Heart right ventricle (tissue), 16 donors: ENCODE results near the gene CSRP1. TPM values are rescaled to one million over a fixed set of nuclear protein-coding genes. Genes with fewer than 3 reads are reported as not detected.

Experiments
- ATAC-seq, 8 donors: fragments of 200-7000 bp; cut with Tn5 transposase; one replicate each; pipeline ENCODE4 v1.9.1; 2020; ENCODE audit warnings: mild to moderate bottlenecking in 8 of 8, moderate library complexity in 8 of 8, moderate number of reproducible peaks in 1 of 8
- DNase-seq, 2 donors: peaks; one replicate each; pipeline ENCODE4 v3.0.0-alpha.2; 2020
- H3K27ac ChIP-seq, 10 donors: fragments of 200-600 bp; sonication (generic) in 2 of 10; one replicate each; pipeline versions ENCODE4 v1.5.0 to v1.8.0; 2020 to 2022; ENCODE audit warnings: mild to moderate bottlenecking in 3 of 10
- H3K27me3 ChIP-seq, 7 donors: fragments of 200-600 bp; one replicate each; pipeline ENCODE4 v1.8.0; 2021 to 2022; ENCODE audit warnings: mild to moderate bottlenecking in 2 of 7
- H3K36me3 ChIP-seq, 9 donors: fragments of 200-600 bp; sonication (generic) in 1 of 9; one replicate each; pipeline versions ENCODE4 v1.5.0 to v1.8.0; 2020 to 2022; ENCODE audit warnings: mild to moderate bottlenecking in 2 of 9
- H3K4me1 ChIP-seq, 9 donors: fragments of 200-600 bp; sonication (generic) in 1 of 9; one replicate each; pipeline versions ENCODE4 v1.5.0 to v1.8.0; 2020 to 2022; ENCODE audit warnings: mild to moderate bottlenecking in 4 of 9
- H3K4me3 ChIP-seq, 10 donors: fragments of 200-600 bp; sonication (generic) in 2 of 10; one replicate each; pipeline versions ENCODE4 v1.5.0 to v1.8.0; 2020 to 2022; ENCODE audit warnings: mild to moderate bottlenecking in 7 of 10, moderate library complexity in 2 of 10
- H3K9me3 ChIP-seq, 11 donors: fragments of 200-600 bp in 10 of 11; sonication (generic) in 2 of 11; one replicate each; pipeline versions ENCODE4 v1.5.0 to v1.8.0; 2013 to 2022; ENCODE audit warnings: mild to moderate bottlenecking in 2 of 11, control low read depth in 1 of 11, moderate library complexity in 1 of 11
- CTCF ChIP-seq, 9 donors: fragments of 200-600 bp; sonication (generic) in 2 of 9; IDR thresholded peaks; one replicate each; pipeline versions ENCODE4 v1.5.0 to v1.8.0; 2021 to 2022; ENCODE audit warnings: antibody characterized with exemption in 9 of 9, mild to moderate bottlenecking in 5 of 9, moderate library complexity in 1 of 9
- WGBS, 2 donors: extraction: QIAGEN DNeasy Blood & Tissue Kit; methylation state at CpG; one replicate each; pipeline ENCODE4 v1.1.7; 2013; ENCODE audit warnings: inconsistent platforms in 1 of 2; 5-methylcytosine and 5-hydroxymethylcytosine counted together
- intact Hi-C, 10 donors: fragments of 100-400 bp; cut with DNase I; formaldehyde crosslinking; loops; one replicate each; pipeline versions ENCODE4 v1.11.1 to v1.14.2; 2022
- polyA plus RNA-seq, 2 donors: library from polyadenylated mRNA; stranded (reverse); fragments of 200-250 nt; gene quantifications; one replicate each; pipeline ENCODE4 v1.2.3, GENCODE V29; 2013
- total RNA-seq, 10 donors: library from RNA; stranded (reverse); fragmentation: NEBNext Ultra II Directional in 3 of 10; extraction: Animal tissue kit (Norgen Biotek cat#: 25700) in 3 of 10; gene quantifications; one replicate each; pipeline versions ENCODE4 v1.2.1 to v1.2.4, GENCODE V29; 2021 to 2023
- donor health status: Arrhythmogenic right ventricular cardiomyopathy.
- donor health status: ischemic (EF 13 %, LVEDD 7.1; RV severe dilation, severe dysfunction).
- donor health status: healthy with polysubstance abuse.
- donor health status: DM: no; HTN: yes; CAD: no.
- donor health status: DM: no; HTN: no; CAD: no.
- donor health status: ischemic (EF 25% LVEDD 6.9; RV normal size, moderate dysfunction).
- donor health status: ischemic (EF 25% LVEDD 5.7; RV mildly dilated, moderate dysfunction).
- donor health status: healthy.
- donor health status: DM: yes; HTN: yes; CAD: no.
- donor health status: Ischemic cardiomyopathy.
- donor health status: ischemic (EF 35%, LVEDD 5.7; RV mildly dilated, moderate dysfunction).
- donor health status: nonischemic (EF 11% LVEDD 7.7; RV severe dilation, severe dysfunction).
- donor health status: DM: yes; HTN: yes; CAD: no.
- donor health status: PGD.
- donor health status: ischemic (EF 29% LVEDD 5.4; RV normal size, mild dysfunction).
- donor health status: nonischemic (EF 23%, LVEDD 6.1; RV moderate dilation, normal function).

Gene CSRP1
- total and polyA plus RNA-seq, 12 donors: 48.1 to 104 (median 67.7) TPM

DNA sequence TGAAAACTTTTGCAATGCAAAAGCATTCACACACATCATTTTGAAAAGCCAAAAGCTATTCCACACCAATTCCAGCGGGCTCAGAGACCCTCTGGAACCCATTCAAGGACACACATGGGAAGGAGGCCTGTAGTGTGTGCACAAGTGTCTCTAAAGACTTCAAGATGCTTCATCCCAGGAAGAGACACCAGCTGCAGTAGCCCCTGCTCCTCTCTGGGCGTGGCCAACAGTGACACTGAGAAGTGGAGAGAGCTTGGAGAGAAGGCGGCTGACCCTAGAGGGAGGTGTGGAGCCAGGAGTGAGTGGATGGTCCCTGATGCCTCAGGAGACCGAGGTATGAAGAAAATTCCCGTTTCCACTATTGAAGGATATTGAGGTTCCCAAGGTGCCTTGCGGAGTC is 70.5 kb downstream of the CSRP1 start:
- Histone ChIP-seq H3K4me1 (peaks cover 0 to 12% (median 10%) of the 10 kb centered on the region in 9 donors), H3K27ac (no peak overlapping the region), H3K27me3 (peaks cover 0 to 4% (median 0%) of the 10 kb centered on the region in 7 donors), H3K36me3 (no peaks in the 10 kb centered on the region), H3K9me3 (peaks cover 0 to 3% (median 0%) of the 10 kb centered on the region in 11 donors), H3K4me3 (no peak overlapping the region)
- TF ChIP-seq CTCF (IDR thresholded peaks at IDR 0.05): peak in 1 of 9 donors; percentile 8
- ATAC-seq: peak in 6 of 8 donors; percentile 24 to 63 (median 31)
- no peak for DNase-seq
- intact Hi-C loops: loop anchor here in 1 of 10 donors (5.0 kb wide), 1 partner anchor 41 kb away; no protein-coding TSS in a partner anchor
- 56 to 62% methylated on average over 6 of the region's 6 CpGs for WGBS, 2 donors

GRCh38 chr1:201434266-201434665 is 72.7 kb downstream of the CSRP1 start:
- no peak overlapping the region for H3K4me3 ChIP-seq
- 84 to 94% methylated on average over 3 of the region's 3 CpGs for WGBS, 2 donors
- peaks cover 0 to 19% (median 10%) of the 10 kb centered on the region in 9 donors for H3K4me1 ChIP-seq
- no peak overlapping the region for H3K27ac ChIP-seq
- TF ChIP-seq CTCF (IDR thresholded peaks at IDR 0.05): no peak
- H3K9me3 ChIP-seq: no peaks in the 10 kb centered on the region
- no peaks in the 10 kb centered on the region for H3K36me3 ChIP-seq
- H3K27me3 ChIP-seq: peaks cover 0 to 4% (median 0%) of the 10 kb centered on the region in 7 donors
- intact Hi-C loops: no loop called here
- no peak for ATAC-seq
- no peak for DNase-seq

- Histone ChIP-seq H3K4me1 (peaks cover 0 to 19% (median 10%) of the 10 kb centered on the region in 9 donors), H3K27ac (no peak overlapping the region), H3K27me3 (peaks cover 0 to 4% (median 0%) of the 10 kb centered on the region in 7 donors), H3K36me3 (no peaks in the 10 kb centered on the region), H3K9me3 (no peaks in the 10 kb centered on the region), H3K4me3 (no peak overlapping the region)
- 89 to 91% methylated on average over 6 of the region's 6 CpGs for WGBS, 2 donors
- no peak for ATAC-seq
- TF ChIP-seq CTCF (IDR thresholded peaks at IDR 0.05): no peak
- intact Hi-C loops: no loop called here
- DNase-seq: no peak
Measured at GRCh38 chr1:201433609-201434008, 73.3 kb downstream of the CSRP1 start.

Other genes with a start within 250 kb of the CSRP1 start
- 1 to 10 TPM in 1 of 10 donors, under 1 TPM in 9; 0.05 to 1.2 (median 0.22) TPM for gene PKP1, start 223.6 kb downstream of the CSRP1 start, total RNA-seq
- gene PKP1, start 223.6 kb downstream of the CSRP1 start, polyA plus RNA-seq: under 1 TPM; 0.37 to 0.39 TPM
- over 10,000 TPM in 1 of 10 donors, 1,000 to 10,000 TPM in 9; 5,905 to 10,183 (median 7,503) TPM for gene TNNT2, start 129.4 kb downstream of the CSRP1 start, total RNA-seq
- over 10,000 TPM; 10,337 to 31,279 TPM for gene TNNT2, start 129.4 kb downstream of the CSRP1 start, polyA plus RNA-seq
- 10 to 100 TPM in 1 of 10 donors, 1 to 10 TPM in 8, under 1 TPM in 1; 0.85 to 12.9 (median 2.9) TPM for gene LAD1, start 107.8 kb downstream of the CSRP1 start, total RNA-seq
- gene LAD1, start 107.8 kb downstream of the CSRP1 start, polyA plus RNA-seq: 10 to 100 TPM in 1 of 2 donors, 1 to 10 TPM in 1; 2.6 to 42.2 TPM
- 100 to 1,000 TPM in 1 of 10 donors, 10 to 100 TPM in 7, 1 to 10 TPM in 2; 1.2 to 166 (median 26.1) TPM for gene TNNI1, start 85.4 kb downstream of the CSRP1 start, total RNA-seq
- gene TNNI1, start 85.4 kb downstream of the CSRP1 start, polyA plus RNA-seq: 10 to 100 TPM; 20.8 to 48.0 TPM
- 10 to 100 TPM; 14.4 to 40.0 (median 23.6) TPM for gene PHLDA3, start 37.9 kb downstream of the CSRP1 start, total RNA-seq
- 10 to 100 TPM; 20.8 to 35.6 TPM for gene PHLDA3, start 37.9 kb downstream of the CSRP1 start, polyA plus RNA-seq
- gene NAV1, start 32.0 kb upstream of the CSRP1 start, total RNA-seq: 100 to 1,000 TPM in 3 of 10 donors, 10 to 100 TPM in 7; 29.5 to 111 (median 89.0) TPM
- gene NAV1, start 32.0 kb upstream of the CSRP1 start, polyA plus RNA-seq: 10 to 100 TPM; 13.7 to 61.5 TPM